ENCODE data around the gene VSTM4.

DNA sequence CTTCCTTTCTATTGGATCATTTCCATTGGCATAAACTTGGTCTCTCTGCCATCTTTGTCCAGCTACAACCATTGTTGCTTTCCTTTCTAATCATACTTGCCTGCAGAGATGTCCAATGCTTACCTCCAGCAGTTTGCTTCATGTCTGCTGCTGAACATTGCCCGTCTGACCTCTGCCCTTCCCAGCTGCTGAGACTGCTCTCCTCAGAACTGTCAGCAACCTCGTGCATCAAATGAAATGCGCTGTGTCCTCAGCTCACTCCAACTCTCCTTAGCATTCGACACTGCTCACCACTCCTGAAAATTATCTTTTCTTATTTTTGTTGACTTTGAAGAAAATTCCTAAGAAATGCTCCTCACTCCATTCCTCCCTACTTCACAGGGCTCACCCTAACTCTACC, 13.5 kb upstream of the VSTM4 start:
- TF ChIP-seq REST (IDR thresholded peaks at IDR 0.05; ENCODE audit: low read depth), result no peak
- TF ChIP-seq EP300 (IDR thresholded peaks at IDR 0.05; ENCODE audit: borderline replicate concordance), result no peak
- no peak for TF ChIP-seq TAF1 (IDR thresholded peaks at IDR 0.05; ENCODE audit: low read depth)
- TF ChIP-seq CEBPB (IDR thresholded peaks at IDR 0.05), result no peak
- no peak for TF ChIP-seq YY1 (IDR thresholded peaks at IDR 0.05; ENCODE audit: low read depth)
- no peak for TF ChIP-seq TEAD4 (IDR thresholded peaks at IDR 0.05)
- TF ChIP-seq CREB1 (IDR thresholded peaks at IDR 0.05; ENCODE audit: low read depth), result no peak
- TF ChIP-seq FOXM1 (IDR thresholded peaks at IDR 0.05; ENCODE audit: borderline replicate concordance, low read depth), result no peak
- TF ChIP-seq EGR1 (IDR thresholded peaks at IDR 0.05), result no peak
- TF ChIP-seq TCF12 (IDR thresholded peaks at IDR 0.05; ENCODE audit: low read depth), result no peak
- no peak for TF ChIP-seq MAX (IDR thresholded peaks at IDR 0.05)
- no peak for TF ChIP-seq NFIC (IDR thresholded peaks at IDR 0.05)
- TF ChIP-seq RAD21 (IDR thresholded peaks at IDR 0.05; ENCODE audit: low read depth), result no peak

All from Ishikawa (cell line).